SJCRH30 (cell line): Measurements from ENCODE around the gene HSBP1L1. TPM values are rescaled to one million over a fixed set of nuclear protein-coding genes. Genes with fewer than 3 reads are reported as not detected.

Source experiments
- total RNA-seq: library from RNA; depleted of rRNA; stranded (reverse); fragments of >200 nt; shearing (Covaris generic); gene quantifications from 2 replicates; pipeline ENCODE4 v1.2.3, GENCODE V29; 2014; rRNA removed

The HSBP1L1 gene
- total RNA-seq, 1 experiment from 2014 or later, result not detected

Other genes with a start within 250 kb of the HSBP1L1 start
- not detected in 2 replicates for gene KCNG2, start 166.7 kb upstream of the HSBP1L1 start, total RNA-seq
- 14.2 and 16.3 TPM in 2 replicates for gene SLC66A2, start 13.0 kb upstream of the HSBP1L1 start, total RNA-seq
- 59.4 and 60.7 TPM in 2 replicates for gene TXNL4A, start 23.9 kb downstream of the HSBP1L1 start, total RNA-seq
- gene RBFA, start 69.8 kb downstream of the HSBP1L1 start, total RNA-seq, result 24.0 and 26.1 TPM in 2 replicates
- 34.3 and 39.6 TPM in 2 replicates for gene ADNP2, start 144.6 kb downstream of the HSBP1L1 start, total RNA-seq